ENCODE measurements around the gene RARB. TPM values are rescaled to one million over a fixed set of nuclear protein-coding genes. Genes with fewer than 3 reads are reported as not detected.
A peak's percentile ranks its signal among the peaks of the same experiment; 100 is the strongest.

The RARB gene
- total and polyA plus RNA-seq, 3 donors from 2014 or later, result 0.63 to 1.5 (median 0.99) TPM

DNA sequence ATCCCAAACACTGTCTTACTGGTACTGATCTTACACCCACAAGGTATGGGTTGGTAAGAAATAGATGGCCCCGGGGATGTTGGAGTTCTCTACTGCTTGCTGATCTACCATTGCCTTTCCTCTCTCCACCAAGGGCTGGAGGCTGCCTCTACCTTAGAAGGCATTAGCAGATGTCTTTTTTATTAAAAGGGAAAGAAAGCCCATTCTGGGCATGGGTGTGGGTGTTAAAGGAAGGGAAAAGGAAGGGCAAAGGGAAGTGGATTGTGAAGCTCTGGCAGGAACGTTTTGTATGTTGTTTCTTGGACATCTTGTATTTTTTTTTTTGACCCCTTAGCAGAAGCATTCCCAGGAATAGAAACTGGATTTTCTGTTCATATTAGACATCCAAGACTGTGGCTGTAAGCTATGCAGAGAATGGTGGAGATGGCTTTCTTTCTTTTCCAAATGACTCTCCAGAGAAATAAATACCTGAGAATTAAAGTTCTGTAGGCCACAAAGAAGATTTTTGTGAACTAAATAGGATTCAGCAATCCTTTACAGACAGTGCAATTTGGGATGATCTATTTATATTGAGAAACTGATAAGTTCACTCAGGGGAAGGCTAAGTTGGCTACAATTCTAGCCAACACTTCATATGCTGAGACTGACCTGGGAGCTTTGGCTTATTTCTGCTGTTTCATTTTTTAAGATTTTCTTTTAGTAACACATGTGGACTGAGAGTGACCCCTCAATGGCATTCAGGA is 127.8 kb downstream of the RARB start:
- 49 to 62% methylated on average over 2 of the region's 2 CpGs for WGBS, 2 donors

DNA sequence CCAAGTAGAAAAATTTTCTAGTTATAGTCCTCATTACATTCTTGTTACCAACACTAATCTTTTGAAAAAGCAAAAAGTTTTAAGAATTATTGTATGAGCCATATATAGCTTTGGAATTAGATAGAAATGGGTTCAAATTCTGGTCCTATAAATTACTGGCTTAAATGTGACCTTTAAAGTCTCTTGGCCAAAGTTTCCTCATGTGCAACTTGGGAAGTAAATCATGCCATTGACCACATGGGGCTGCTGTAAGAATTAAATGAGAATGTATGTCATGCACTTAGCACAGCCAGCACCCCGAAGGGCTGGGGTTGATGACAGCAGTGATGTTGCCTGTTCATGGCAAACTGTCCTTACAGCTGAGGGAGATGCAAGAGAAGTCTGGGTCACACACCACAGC is 128.4 kb downstream of the RARB start:
- intact Hi-C loops (cut with DNase I; ENCODE audit: low total_unique reads), result no loop called here
- Histone ChIP-seq H3K27ac (no peak overlapping the region), H3K4me3 (no peak overlapping the region), H3K36me3 (ENCODE audit: low read depth, missing control alignments) (no peaks in the 10 kb centered on the region), H3K9me3 (no peaks in the 10 kb centered on the region), H3K27me3 (no peaks in the 10 kb centered on the region), H3K4me1 (peaks cover 5% of the 10 kb centered on the region)
- no peak for TF ChIP-seq POLR2A (IDR thresholded peaks at IDR 0.05)
- TF ChIP-seq, protein P1, sequence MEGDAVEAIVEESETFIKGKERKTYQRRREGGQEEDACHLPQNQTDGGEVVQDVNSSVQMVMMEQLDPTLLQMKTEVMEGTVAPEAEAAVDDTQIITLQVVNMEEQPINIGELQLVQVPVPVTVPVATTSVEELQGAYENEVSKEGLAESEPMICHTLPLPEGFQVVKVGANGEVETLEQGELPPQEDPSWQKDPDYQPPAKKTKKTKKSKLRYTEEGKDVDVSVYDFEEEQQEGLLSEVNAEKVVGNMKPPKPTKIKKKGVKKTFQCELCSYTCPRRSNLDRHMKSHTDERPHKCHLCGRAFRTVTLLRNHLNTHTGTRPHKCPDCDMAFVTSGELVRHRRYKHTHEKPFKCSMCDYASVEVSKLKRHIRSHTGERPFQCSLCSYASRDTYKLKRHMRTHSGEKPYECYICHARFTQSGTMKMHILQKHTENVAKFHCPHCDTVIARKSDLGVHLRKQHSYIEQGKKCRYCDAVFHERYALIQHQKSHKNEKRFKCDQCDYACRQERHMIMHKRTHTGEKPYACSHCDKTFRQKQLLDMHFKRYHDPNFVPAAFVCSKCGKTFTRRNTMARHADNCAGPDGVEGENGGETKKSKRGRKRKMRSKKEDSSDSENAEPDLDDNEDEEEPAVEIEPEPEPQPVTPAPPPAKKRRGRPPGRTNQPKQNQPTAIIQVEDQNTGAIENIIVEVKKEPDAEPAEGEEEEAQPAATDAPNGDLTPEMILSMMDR (IDR thresholded peaks at IDR 0.05), result no peak
- WGBS, 2 donors, result 55 to 67% methylated on average over 1 of the region's 1 CpG
- DNase-seq, result no peak

More for the DNA sequence above, 127.8 kb downstream of the RARB start:
- H3K9me3 ChIP-seq, result no peaks in the 10 kb centered on the region
- H3K27ac ChIP-seq, result no peak overlapping the region
- no peak overlapping the region for H3K4me3 ChIP-seq
- no peaks in the 10 kb centered on the region for H3K36me3 ChIP-seq (ENCODE audit: low read depth, missing control alignments)
- H3K27me3 ChIP-seq, result no peaks in the 10 kb centered on the region
- intact Hi-C loops (cut with DNase I; ENCODE audit: low total_unique reads), result no loop called here
- TF ChIP-seq POLR2A (IDR thresholded peaks at IDR 0.05), result no peak
- TF ChIP-seq, protein P1 (IDR thresholded peaks at IDR 0.05), result no peak
- no peak for DNase-seq
- H3K4me1 ChIP-seq, result peaks cover 5% of the 10 kb centered on the region

DNA sequence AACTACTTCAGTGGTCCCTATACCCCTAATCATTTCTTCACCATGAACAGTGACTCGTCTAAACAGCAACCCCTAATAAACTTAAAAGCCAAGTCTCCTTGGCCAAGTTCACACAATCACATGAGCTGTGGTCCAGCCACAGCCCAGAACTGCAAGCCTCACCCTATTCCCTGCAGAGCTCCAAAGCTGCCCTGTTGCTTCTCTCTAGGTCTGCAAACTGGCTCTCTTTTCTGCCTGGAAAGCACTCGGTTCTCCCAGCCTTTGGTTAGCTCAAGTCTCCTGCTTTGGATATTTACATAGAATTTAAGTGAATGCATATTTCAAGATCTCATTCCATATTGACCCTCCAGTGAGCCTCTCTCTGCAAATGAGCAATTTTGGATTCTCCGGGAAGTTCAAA is 129.6 kb downstream of the RARB start:
- H3K4me1 ChIP-seq, result peaks cover 5% of the 10 kb centered on the region
- intact Hi-C loops (cut with DNase I; ENCODE audit: low total_unique reads), result no loop called here
- no peaks in the 10 kb centered on the region for H3K36me3 ChIP-seq (ENCODE audit: low read depth, missing control alignments)
- DNase-seq, result peak; percentile 21
- H3K9me3 ChIP-seq, result no peaks in the 10 kb centered on the region
- H3K27ac ChIP-seq, result no peak overlapping the region
- no peak overlapping the region for H3K4me3 ChIP-seq
- TF ChIP-seq, protein P1 (IDR thresholded peaks at IDR 0.05), result no peak
- no peak for TF ChIP-seq POLR2A (IDR thresholded peaks at IDR 0.05)
- 55 to 58% methylated on average over 3 of the region's 3 CpGs for WGBS, 2 donors
- no peaks in the 10 kb centered on the region for H3K27me3 ChIP-seq

DNA sequence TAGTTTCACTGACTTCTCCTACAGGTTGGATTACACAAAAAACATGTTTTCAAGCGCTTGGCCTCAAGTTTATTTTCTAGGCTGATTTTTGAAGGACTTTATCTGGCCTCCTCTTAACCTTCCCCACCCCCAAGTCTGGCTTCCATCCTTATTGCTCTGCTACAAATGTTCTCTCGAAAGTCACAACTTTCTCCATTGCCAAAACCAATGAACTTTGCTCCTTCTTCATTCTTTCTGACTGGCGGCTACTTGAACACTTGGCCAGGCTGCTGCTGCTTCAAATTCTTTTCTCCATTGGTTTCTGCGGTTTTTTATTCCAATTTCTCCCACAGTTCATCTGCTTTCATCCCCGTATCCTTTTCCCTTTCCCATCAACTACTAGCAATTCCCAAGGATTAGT is 130.1 kb downstream of the RARB start:
- Histone ChIP-seq H3K4me3 (no peak overlapping the region), H3K27ac (no peak overlapping the region), H3K36me3 (ENCODE audit: low read depth, missing control alignments) (no peaks in the 10 kb centered on the region), H3K9me3 (no peaks in the 10 kb centered on the region), H3K4me1 (peaks cover 5% of the 10 kb centered on the region), H3K27me3 (no peaks in the 10 kb centered on the region)
- DNase-seq, result peak; percentile 22
- TF ChIP-seq, protein P1 (IDR thresholded peaks at IDR 0.05), result no peak
- TF ChIP-seq POLR2A (IDR thresholded peaks at IDR 0.05), result no peak
- intact Hi-C loops (cut with DNase I; ENCODE audit: low total_unique reads), result no loop called here
- 44 to 58% methylated on average over 5 of the region's 5 CpGs for WGBS, 2 donors

DNA sequence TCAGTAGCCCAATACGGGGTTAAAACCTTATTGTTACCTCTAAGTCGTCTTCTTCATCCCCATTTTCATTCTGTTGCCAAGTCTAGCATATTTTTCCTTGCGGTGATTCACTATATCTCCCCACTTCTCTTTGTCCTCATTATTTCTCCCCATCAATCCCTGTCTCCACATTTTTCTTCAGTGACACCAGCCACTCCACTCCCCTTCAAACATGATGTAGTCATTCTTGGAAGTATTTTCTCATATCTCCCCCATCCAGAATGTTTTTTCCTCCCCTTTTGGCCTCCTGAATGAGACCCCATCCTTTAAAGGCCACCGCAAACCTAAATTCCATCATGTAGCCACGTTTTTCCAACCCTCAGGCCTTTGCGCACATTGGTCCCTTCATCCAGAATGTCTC is 130.7 kb downstream of the RARB start:
- intact Hi-C loops (cut with DNase I; ENCODE audit: low total_unique reads), result no loop called here
- H3K36me3 ChIP-seq (ENCODE audit: low read depth, missing control alignments), result no peaks in the 10 kb centered on the region
- H3K27me3 ChIP-seq, result no peaks in the 10 kb centered on the region
- no peaks in the 10 kb centered on the region for H3K9me3 ChIP-seq
- TF ChIP-seq, protein P1 (IDR thresholded peaks at IDR 0.05), result no peak
- no peak for TF ChIP-seq POLR2A (IDR thresholded peaks at IDR 0.05)
- H3K27ac ChIP-seq, result no peak overlapping the region
- DNase-seq, result no peak
- H3K4me1 ChIP-seq, result peaks cover 5% of the 10 kb centered on the region
- WGBS, 2 donors, result 83 to 87% methylated on average over 6 of the region's 6 CpGs
- no peak overlapping the region for H3K4me3 ChIP-seq
